ENCODE data around the gene LRWD1. TPM values are rescaled to one million over a fixed set of nuclear protein-coding genes. Genes with fewer than 3 reads are reported as not detected.
"Not testable (repeated sequence)": the region's sequence is repeated elsewhere in the genome, so short reads cannot be mapped to it uniquely, and the experiment has no call there.

LRWD1 gene
- total and polyA plus RNA-seq, 4 donors = 8.6 to 16.5 (median 11.4) TPM

DNA sequence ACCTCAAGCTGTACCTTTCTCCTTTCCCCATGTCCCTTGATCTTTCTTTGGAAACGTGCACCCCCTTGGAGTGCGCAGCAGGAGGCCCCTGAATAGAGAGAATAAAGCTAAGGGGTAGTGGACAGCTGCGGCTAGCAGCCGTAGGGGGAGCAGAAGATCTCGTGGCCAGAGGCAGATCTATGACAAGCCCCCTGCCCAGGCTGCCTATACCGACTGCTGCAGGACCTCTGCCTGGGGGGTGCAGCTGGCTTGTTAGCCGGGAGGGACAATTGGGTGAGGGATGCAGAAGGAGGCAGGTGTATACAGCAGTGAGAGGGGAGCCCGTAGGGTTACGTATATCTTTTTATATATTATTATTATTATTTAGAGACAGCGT, 14.4 kb downstream of the LRWD1 start:
- H3K4me3 ChIP-seq (ENCODE audit: low read length in 2 of 2); H3K36me3 ChIP-seq (ENCODE audit: control insufficient read depth in 1 of 2, insufficient read depth in 2 of 2, low read length in 1 of 2); H3K27ac ChIP-seq (ENCODE audit: low read depth in 1 of 2, low read length in 2 of 2); H3K4me1 ChIP-seq (ENCODE audit: control insufficient read depth in 1 of 2, insufficient read depth in 2 of 2, low read length in 2 of 2); H3K27me3 ChIP-seq (ENCODE audit: control insufficient read depth in 1 of 2, insufficient read depth in 2 of 2, low read length in 1 of 2); DNase-seq; intact Hi-C loops (cut with DNase I); H3K9me3 ChIP-seq (ENCODE audit: control insufficient read depth, low read length): not testable (repeated sequence)
- WGBS, 2 donors = 0% methylated on average over 2 of the region's 10 CpGs
- ATAC-seq (ENCODE audit: low FRiP score) = peak; percentile 2

DNA sequence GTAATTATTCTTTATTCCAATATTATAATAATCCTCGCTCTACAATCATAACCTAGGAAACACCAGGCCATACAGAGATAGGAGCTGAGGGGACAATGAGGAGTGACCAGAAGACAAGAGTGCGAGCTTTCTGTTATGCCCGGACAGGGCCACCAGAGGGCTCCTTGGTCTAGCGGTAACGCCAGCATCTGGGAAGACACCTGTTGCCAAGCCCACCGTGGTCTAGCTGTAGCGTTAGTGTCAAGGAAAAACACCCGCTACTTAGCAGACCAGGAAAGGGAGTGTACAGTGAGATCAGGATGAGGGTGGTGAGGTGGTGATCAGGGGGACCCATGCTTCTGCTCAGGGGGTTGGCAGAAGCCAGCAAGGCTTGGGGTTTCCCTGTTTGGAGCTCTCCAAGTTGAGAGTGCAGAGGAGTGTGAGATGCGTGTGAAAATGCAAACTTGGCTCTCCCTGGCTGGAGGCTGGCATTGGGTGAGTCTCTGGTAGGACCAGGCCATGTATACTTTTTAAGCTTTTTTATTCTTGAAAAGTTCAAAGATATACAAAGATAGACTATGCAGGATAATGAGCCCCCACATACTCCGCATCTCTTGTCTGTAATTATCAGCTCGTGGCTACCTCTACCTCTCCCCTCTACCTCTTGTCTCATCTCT, 15.3 kb downstream of the LRWD1 start:
- H3K9me3 ChIP-seq (ENCODE audit: control insufficient read depth, low read length); ATAC-seq (ENCODE audit: low FRiP score); H3K4me3 ChIP-seq (ENCODE audit: low read length in 2 of 2); intact Hi-C loops (cut with DNase I); H3K4me1 ChIP-seq (ENCODE audit: control insufficient read depth in 1 of 2, insufficient read depth in 2 of 2, low read length in 2 of 2); H3K27me3 ChIP-seq (ENCODE audit: control insufficient read depth in 1 of 2, insufficient read depth in 2 of 2, low read length in 1 of 2); H3K27ac ChIP-seq (ENCODE audit: low read depth in 1 of 2, low read length in 2 of 2); H3K36me3 ChIP-seq (ENCODE audit: control insufficient read depth in 1 of 2, insufficient read depth in 2 of 2, low read length in 1 of 2): not testable (repeated sequence)
- 3 to 14% methylated on average over 6 to 8 of the region's 11 CpGs for WGBS, 2 donors
- peak; percentile 50 to 77 for DNase-seq

DNA sequence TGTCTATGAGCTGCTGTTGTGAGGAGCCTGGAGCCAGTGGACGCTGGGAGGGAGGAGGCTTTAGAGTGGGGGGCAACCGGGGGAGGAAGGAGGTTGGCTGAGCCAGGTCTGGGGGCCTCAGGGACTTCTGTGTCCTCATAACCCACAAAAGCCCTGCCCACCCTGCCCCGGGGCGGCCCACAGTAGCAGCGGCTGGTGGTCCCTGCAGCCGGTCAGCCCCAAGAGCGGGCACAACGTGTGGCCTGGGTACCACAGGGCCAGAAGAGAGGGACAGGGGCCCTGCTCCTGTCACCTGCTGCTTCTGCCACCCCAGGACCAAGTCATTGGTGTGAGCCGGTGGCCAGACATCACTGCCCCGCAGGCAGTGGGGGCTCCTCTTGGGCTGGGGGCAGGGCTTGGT, 17.2 kb downstream of the LRWD1 start:
- H3K4me3 ChIP-seq (ENCODE audit: low read length in 2 of 2); DNase-seq; H3K27me3 ChIP-seq (ENCODE audit: control insufficient read depth in 1 of 2, insufficient read depth in 2 of 2, low read length in 1 of 2); ATAC-seq (ENCODE audit: low FRiP score); H3K4me1 ChIP-seq (ENCODE audit: control insufficient read depth in 1 of 2, insufficient read depth in 2 of 2, low read length in 2 of 2); H3K36me3 ChIP-seq (ENCODE audit: control insufficient read depth in 1 of 2, insufficient read depth in 2 of 2, low read length in 1 of 2); H3K27ac ChIP-seq (ENCODE audit: low read depth in 1 of 2, low read length in 2 of 2); intact Hi-C loops (cut with DNase I); H3K9me3 ChIP-seq (ENCODE audit: control insufficient read depth, low read length): not testable (repeated sequence)
- no CpG with 5 or more reads among the region's 10 CpGs for WGBS, 2 donors

DNA sequence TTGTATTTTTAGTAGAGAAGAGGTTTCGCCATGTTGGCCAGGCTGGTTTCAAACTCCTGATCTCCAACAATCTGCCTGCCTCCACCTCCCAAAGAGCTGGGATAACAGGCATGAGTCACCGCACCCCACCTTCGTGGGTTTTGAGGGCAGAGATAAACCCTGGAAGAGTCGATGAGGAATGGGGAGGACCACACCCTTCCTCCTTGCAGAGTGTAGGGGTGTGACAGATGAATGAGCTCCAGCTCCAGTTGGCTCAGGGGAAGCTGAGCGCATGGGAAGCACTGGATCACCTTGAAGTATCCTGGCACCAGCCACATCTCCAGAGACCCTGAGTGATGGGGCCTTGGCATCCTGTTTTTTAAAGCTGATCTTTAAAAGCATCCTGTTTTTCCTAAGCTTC, 19.5 kb downstream of the LRWD1 start:
- H3K4me1 ChIP-seq (ENCODE audit: control insufficient read depth in 1 of 2, insufficient read depth in 2 of 2, low read length in 2 of 2); intact Hi-C loops (cut with DNase I); H3K9me3 ChIP-seq (ENCODE audit: control insufficient read depth, low read length); H3K27ac ChIP-seq (ENCODE audit: low read depth in 1 of 2, low read length in 2 of 2); DNase-seq; H3K36me3 ChIP-seq (ENCODE audit: control insufficient read depth in 1 of 2, insufficient read depth in 2 of 2, low read length in 1 of 2); H3K4me3 ChIP-seq (ENCODE audit: low read length in 2 of 2); H3K27me3 ChIP-seq (ENCODE audit: control insufficient read depth in 1 of 2, insufficient read depth in 2 of 2, low read length in 1 of 2); ATAC-seq (ENCODE audit: low FRiP score): not testable (repeated sequence)
- WGBS, 2 donors = no CpG with 5 or more reads among the region's 5 CpGs

DNA sequence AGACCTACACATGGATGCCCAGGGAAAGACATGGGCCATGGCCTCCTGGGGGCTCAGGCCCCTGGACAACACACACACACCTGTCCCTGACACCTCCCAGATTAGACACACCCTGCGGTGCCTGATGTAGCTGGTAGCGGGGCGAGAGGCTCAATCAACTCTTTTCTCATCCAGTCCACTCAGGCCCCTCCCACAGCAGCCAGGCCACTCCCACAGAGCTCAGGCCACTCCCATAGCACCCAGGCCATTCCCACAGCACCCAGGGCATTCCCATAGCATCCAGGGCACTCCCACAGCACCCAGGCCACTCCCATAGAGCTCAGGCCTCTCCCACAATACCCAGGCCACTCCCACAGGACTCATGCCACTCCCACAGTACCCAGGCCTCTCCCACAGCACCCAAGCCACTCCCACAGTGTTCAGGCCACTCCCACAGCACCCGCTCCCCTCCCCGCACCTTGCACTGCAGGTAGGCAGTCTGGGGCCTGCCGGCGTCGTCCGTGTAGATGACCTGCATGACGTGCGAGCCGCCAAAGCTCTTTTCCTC, 25.8 kb downstream of the LRWD1 start:
- H3K4me3 ChIP-seq (ENCODE audit: low read length in 2 of 2); H3K27ac ChIP-seq (ENCODE audit: low read depth in 1 of 2, low read length in 2 of 2); H3K9me3 ChIP-seq (ENCODE audit: control insufficient read depth, low read length); intact Hi-C loops (cut with DNase I); H3K36me3 ChIP-seq (ENCODE audit: control insufficient read depth in 1 of 2, insufficient read depth in 2 of 2, low read length in 1 of 2); H3K4me1 ChIP-seq (ENCODE audit: control insufficient read depth in 1 of 2, insufficient read depth in 2 of 2, low read length in 2 of 2); H3K27me3 ChIP-seq (ENCODE audit: control insufficient read depth in 1 of 2, insufficient read depth in 2 of 2, low read length in 1 of 2): not testable (repeated sequence)
- DNase-seq (peak; percentile 44 to 84), ATAC-seq (ENCODE audit: low FRiP score) (peak; percentile 15)
- 85 to 92% methylated on average over 2 to 3 of the region's 12 CpGs for WGBS, 2 donors

DNA sequence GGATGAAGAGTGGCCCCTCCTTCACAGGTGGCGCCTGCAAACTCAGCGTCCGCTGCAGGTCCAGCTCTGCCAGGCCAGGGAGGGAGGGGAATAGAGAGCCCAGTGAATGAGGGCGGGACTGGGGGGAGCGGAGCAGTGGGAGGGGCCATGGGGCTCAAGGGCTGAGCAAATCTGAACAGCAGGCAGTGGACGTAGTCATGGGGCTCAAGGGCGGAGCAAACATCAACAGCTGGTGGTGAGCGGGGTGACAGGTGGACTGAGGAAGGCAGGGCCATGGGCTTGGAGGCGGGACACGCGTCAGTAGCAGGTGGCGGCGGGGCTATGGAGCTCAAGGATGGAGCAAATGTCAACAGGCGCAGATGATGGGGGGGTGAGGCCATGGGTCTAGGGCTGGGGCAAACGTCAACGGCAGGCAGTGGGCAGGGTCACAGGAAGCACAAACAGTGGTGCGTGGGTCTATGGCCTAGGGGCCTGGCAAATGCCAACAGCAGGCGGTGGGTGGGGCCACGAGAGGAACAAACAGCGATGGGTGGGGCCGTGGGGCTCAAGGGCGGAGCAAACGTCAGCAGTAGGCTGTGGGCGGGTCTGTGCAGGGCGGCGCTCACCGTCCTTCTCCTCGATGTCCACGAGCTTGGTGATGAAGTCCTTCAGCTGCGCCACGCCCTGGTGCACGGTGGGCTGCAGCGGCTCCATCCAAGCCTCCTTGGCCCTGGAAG, 28.6 kb downstream of the LRWD1 start:
- H3K27ac ChIP-seq (ENCODE audit: low read depth in 1 of 2, low read length in 2 of 2); H3K9me3 ChIP-seq (ENCODE audit: control insufficient read depth, low read length); H3K27me3 ChIP-seq (ENCODE audit: control insufficient read depth in 1 of 2, insufficient read depth in 2 of 2, low read length in 1 of 2); DNase-seq; H3K4me3 ChIP-seq (ENCODE audit: low read length in 2 of 2); H3K36me3 ChIP-seq (ENCODE audit: control insufficient read depth in 1 of 2, insufficient read depth in 2 of 2, low read length in 1 of 2); intact Hi-C loops (cut with DNase I); H3K4me1 ChIP-seq (ENCODE audit: control insufficient read depth in 1 of 2, insufficient read depth in 2 of 2, low read length in 2 of 2): not testable (repeated sequence)
- ATAC-seq (ENCODE audit: low FRiP score) = peak; percentile 72
- no CpG with 5 or more reads among the region's 33 CpGs for WGBS, 2 donors

DNA sequence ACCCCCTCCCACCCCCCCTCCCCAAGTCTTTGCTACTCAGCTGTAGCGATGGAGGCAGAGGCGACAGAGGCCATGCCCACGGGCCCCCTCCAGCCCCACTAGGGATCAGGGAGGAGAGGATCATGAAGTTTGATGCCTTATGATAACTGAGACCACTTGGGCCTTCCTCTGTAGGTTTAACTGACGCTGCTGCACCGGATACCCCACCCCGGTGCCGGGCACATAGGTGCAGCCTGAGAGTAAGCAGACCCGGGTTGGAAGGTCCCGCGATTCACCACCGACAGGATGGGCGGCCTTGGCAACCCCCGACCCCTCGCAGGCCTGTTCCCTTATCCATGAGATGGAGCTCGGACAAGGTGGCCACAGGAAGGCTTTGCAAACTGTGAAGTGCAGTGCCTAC, 29.2 kb downstream of the LRWD1 start:
- H3K27me3 ChIP-seq (ENCODE audit: control insufficient read depth in 1 of 2, insufficient read depth in 2 of 2, low read length in 1 of 2); H3K36me3 ChIP-seq (ENCODE audit: control insufficient read depth in 1 of 2, insufficient read depth in 2 of 2, low read length in 1 of 2); intact Hi-C loops (cut with DNase I); H3K4me3 ChIP-seq (ENCODE audit: low read length in 2 of 2); H3K27ac ChIP-seq (ENCODE audit: low read depth in 1 of 2, low read length in 2 of 2); H3K9me3 ChIP-seq (ENCODE audit: control insufficient read depth, low read length); DNase-seq; H3K4me1 ChIP-seq (ENCODE audit: control insufficient read depth in 1 of 2, insufficient read depth in 2 of 2, low read length in 2 of 2); ATAC-seq (ENCODE audit: low FRiP score): not testable (repeated sequence)
- 73 to 80% methylated on average over 4 to 8 of the region's 15 CpGs for WGBS, 2 donors

DNA sequence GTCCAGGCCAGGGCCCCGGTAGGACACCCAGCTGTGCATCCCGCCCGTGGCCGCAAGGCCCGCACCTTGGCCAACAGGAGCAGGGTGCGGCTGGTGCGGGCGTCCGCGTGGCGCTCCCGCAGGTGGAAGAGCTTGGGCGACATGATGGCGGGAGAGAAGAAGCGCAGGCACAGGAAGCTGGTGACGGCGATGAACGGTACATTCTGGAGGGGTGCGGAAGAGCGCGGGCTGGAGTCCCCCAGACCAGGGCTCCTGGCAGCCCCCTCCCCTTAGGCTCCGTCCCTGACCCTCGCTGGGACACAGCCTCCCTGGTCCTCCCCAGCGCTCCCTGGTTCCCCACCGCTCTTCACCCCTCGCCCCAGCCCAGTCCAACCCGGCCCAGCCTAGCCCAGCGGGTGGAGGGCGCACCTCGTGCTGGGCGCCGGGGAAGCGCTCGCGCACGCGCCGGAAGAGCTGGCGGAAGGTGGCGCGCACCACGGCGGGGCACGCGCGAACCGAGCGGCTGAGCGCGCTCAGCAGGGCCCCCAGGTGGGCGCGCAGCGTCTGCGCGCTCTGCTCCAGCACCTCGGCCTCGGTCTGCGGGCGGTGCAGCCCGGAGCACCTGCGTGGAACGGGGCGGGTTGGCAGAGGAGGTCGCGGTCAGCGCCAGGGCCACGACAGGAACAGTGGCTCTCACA, 29.8 kb downstream of the LRWD1 start:
- WGBS, 2 donors = no CpG with 5 or more reads among the region's 67 CpGs
- ATAC-seq (ENCODE audit: low FRiP score) = peak; percentile 26
- H3K27me3 ChIP-seq (ENCODE audit: control insufficient read depth in 1 of 2, insufficient read depth in 2 of 2, low read length in 1 of 2); intact Hi-C loops (cut with DNase I); H3K4me1 ChIP-seq (ENCODE audit: control insufficient read depth in 1 of 2, insufficient read depth in 2 of 2, low read length in 2 of 2); DNase-seq; H3K4me3 ChIP-seq (ENCODE audit: low read length in 2 of 2); H3K27ac ChIP-seq (ENCODE audit: low read depth in 1 of 2, low read length in 2 of 2); H3K9me3 ChIP-seq (ENCODE audit: control insufficient read depth, low read length); H3K36me3 ChIP-seq (ENCODE audit: control insufficient read depth in 1 of 2, insufficient read depth in 2 of 2, low read length in 1 of 2): not testable (repeated sequence)

Measured in aorta (tissue), 5 donors.